GM23338 (cell line): Measurements from ENCODE around the gene TTC38. TPM values are rescaled to one million over a fixed set of nuclear protein-coding genes. Genes with fewer than 3 reads are reported as not detected.

Experiments used
- ATAC-seq: fragments of 200-7000 bp; cut with Tn5 transposase; 3 replicates; pipeline ENCODE4 v1.9.1; 2020
- DNase-seq: peaks from one replicate; pipeline ENCODE4 v3.0.0-alpha.2; 2015; ENCODE audit warnings: low spot score
- H2AFZ ChIP-seq: fragments of 200-600 bp; sonication (generic); 2 replicates; pipeline ENCODE4 v1.8.0; 2016; ENCODE audit warnings: antibody characterized with exemption, mild to moderate bottlenecking, moderate library complexity
- H3F3A ChIP-seq: fragments of 200-600 bp; sonication (generic); replicated peaks from 2 replicates; pipeline ENCODE4 v1.8.0; 2017; ENCODE audit warnings: antibody characterized with exemption, mixed run types, low read depth
- H3K27ac ChIP-seq: fragments of 200-600 bp; sonication (generic); 2 replicates; pipeline ENCODE4 v1.6.1; 2016; ENCODE audit warnings: low read depth
- H3K27me3 ChIP-seq: fragments of 200-600 bp; sonication (generic); 2 replicates; pipeline ENCODE4 v1.8.0; 2016; ENCODE audit warnings: mild to moderate bottlenecking, mixed run types, moderate library complexity; ENCODE audit not compliant: insufficient read depth
- H3K36me3 ChIP-seq: fragments of 200-600 bp; sonication (generic); 2 replicates; pipeline ENCODE4 v1.8.0; 2016; ENCODE audit warnings: mild to moderate bottlenecking; ENCODE audit not compliant: insufficient read depth
- H3K4me1 ChIP-seq: fragments of 200-600 bp; sonication (generic); 2 replicates; pipeline ENCODE4 v1.8.0; 2016; ENCODE audit warnings: mild to moderate bottlenecking, moderate library complexity; ENCODE audit not compliant: insufficient read depth
- H3K4me2 ChIP-seq: fragments of 200-600 bp; sonication (generic); 2 replicates; pipeline ENCODE4 v1.7.1; 2017; ENCODE audit warnings: mixed run types
- H3K4me3 ChIP-seq: fragments of 200-600 bp; sonication (generic); 2 replicates; pipeline ENCODE4 v1.6.1; 2016; ENCODE audit warnings: mixed run types
- H3K79me2 ChIP-seq: fragments of 200-600 bp; sonication (generic); replicated peaks from 2 replicates; pipeline ENCODE4 v1.8.0; 2017; ENCODE audit warnings: mild to moderate bottlenecking; ENCODE audit not compliant: insufficient read depth
- H3K9me2 ChIP-seq: fragments of 200-600 bp; sonication (generic); 2 replicates; pipeline ENCODE4 v1.8.0; 2017; ENCODE audit not compliant: insufficient read depth
- H4K20me1 ChIP-seq: fragments of 200-600 bp; sonication (generic); replicated peaks from 2 replicates; pipeline ENCODE4 v1.8.0; 2017; ENCODE audit warnings: mild to moderate bottlenecking; ENCODE audit not compliant: insufficient read depth
- H3K27ac Mint-ChIP-seq: 2 replicates; pipeline ENCODE4 v1.8.0; 2020; ENCODE audit warnings: inconsistent platforms, mild to moderate bottlenecking, moderate library complexity, mixed read lengths
- H3K27me3 Mint-ChIP-seq: 3 replicates; pipeline ENCODE4 v1.8.0; 2022; ENCODE audit warnings: low read depth, mild to moderate bottlenecking, moderate library complexity, mixed read lengths, inconsistent platforms; ENCODE audit not compliant: insufficient read depth, poor library complexity
- H3K36me3 Mint-ChIP-seq: 3 replicates; pipeline ENCODE4 v1.8.0; 2021; ENCODE audit warnings: low read depth, mild to moderate bottlenecking, inconsistent platforms, moderate library complexity, mixed read lengths
- H3K4me1 Mint-ChIP-seq: 3 replicates; pipeline ENCODE4 v1.8.0; 2020; ENCODE audit warnings: mild to moderate bottlenecking, inconsistent platforms, mixed read lengths
- H3K4me3 Mint-ChIP-seq: 3 replicates; pipeline ENCODE4 v1.8.0; 2021; ENCODE audit warnings: moderate library complexity, mild to moderate bottlenecking, inconsistent platforms, mixed read lengths
- H3K9me3 Mint-ChIP-seq: 3 replicates; pipeline ENCODE4 v1.8.0; 2020; ENCODE audit warnings: moderate library complexity, mild to moderate bottlenecking, inconsistent platforms, mixed read lengths
- ETS1 ChIP-seq: IDR thresholded peaks from 2 replicates; pipeline ENCODE4 v1.6.1; 2016; ENCODE audit warnings: antibody characterized with exemption
- EZH2 ChIP-seq: fragments of 200-600 bp; sonication (generic); IDR thresholded peaks from one replicate; pipeline ENCODE4 v1.8.0; 2017; ENCODE audit warnings: antibody characterized with exemption, mild to moderate bottlenecking, low read depth; ENCODE audit not compliant: unreplicated experiment
- EZH2phosphoT487 ChIP-seq: fragments of 200-600 bp; sonication (generic); IDR thresholded peaks from one replicate; pipeline ENCODE4 v1.8.1; 2018; ENCODE audit warnings: antibody characterized with exemption; ENCODE audit not compliant: unreplicated experiment
- JUNB ChIP-seq: IDR thresholded peaks from one replicate; pipeline ENCODE4 v1.6.1; 2016; ENCODE audit warnings: antibody characterized with exemption; ENCODE audit not compliant: unreplicated experiment
- NANOG ChIP-seq: IDR thresholded peaks from 2 replicates; pipeline ENCODE4 v1.6.1; 2016; ENCODE audit warnings: antibody characterized with exemption, borderline replicate concordance
- STAT1 ChIP-seq: IDR thresholded peaks from one replicate; pipeline ENCODE4 v1.6.1; 2016; ENCODE audit warnings: antibody characterized with exemption; ENCODE audit not compliant: unreplicated experiment
- ZNF114 ChIP-seq: fragments of 250-450 bp; sonication (Bioruptor Pico); IDR thresholded peaks from 2 replicates; pipeline ENCODE4 v1.5.0; 2020; ENCODE audit warnings: mild to moderate bottlenecking, moderate library complexity
- ZNF331 ChIP-seq: fragments of 250-450 bp; sonication (Bioruptor Pico); IDR thresholded peaks from 2 replicates; pipeline ENCODE4 v1.5.0; 2020; ENCODE audit warnings: low read depth, mild to moderate bottlenecking, moderate library complexity
- polyA plus RNA-seq: library from polyadenylated mRNA; unstranded; fragments of >200 nt; fragmentation: Nextera tagmentation; extraction: Ambion mirVana; gene quantifications from 2 replicates; pipeline ENCODE4 v1.2.1, GENCODE V29; 2016
- total RNA-seq: library from RNA; depleted of rRNA; stranded (reverse); fragments of >200 nt; shearing (Covaris generic); gene quantifications from 2 replicates; pipeline ENCODE4 v1.2.3, GENCODE V29; 2014
- TF ChIP-seq, protein P1 (sequence below): fragments of 250-450 bp; sonication (Bioruptor Pico); IDR thresholded peaks from 2 replicates; pipeline ENCODE4 v1.5.0; 2020; ENCODE audit warnings: mild to moderate bottlenecking, moderate library complexity

Gene TTC38
- total and polyA plus RNA-seq, 2 experiments from 2014 or later, result 11.8 to 46.6 TPM

GRCh38 chr22:46244771-46245170 lies 23.0 kb upstream of the TTC38 start (continued):
- TF ChIP-seq, protein P1, sequence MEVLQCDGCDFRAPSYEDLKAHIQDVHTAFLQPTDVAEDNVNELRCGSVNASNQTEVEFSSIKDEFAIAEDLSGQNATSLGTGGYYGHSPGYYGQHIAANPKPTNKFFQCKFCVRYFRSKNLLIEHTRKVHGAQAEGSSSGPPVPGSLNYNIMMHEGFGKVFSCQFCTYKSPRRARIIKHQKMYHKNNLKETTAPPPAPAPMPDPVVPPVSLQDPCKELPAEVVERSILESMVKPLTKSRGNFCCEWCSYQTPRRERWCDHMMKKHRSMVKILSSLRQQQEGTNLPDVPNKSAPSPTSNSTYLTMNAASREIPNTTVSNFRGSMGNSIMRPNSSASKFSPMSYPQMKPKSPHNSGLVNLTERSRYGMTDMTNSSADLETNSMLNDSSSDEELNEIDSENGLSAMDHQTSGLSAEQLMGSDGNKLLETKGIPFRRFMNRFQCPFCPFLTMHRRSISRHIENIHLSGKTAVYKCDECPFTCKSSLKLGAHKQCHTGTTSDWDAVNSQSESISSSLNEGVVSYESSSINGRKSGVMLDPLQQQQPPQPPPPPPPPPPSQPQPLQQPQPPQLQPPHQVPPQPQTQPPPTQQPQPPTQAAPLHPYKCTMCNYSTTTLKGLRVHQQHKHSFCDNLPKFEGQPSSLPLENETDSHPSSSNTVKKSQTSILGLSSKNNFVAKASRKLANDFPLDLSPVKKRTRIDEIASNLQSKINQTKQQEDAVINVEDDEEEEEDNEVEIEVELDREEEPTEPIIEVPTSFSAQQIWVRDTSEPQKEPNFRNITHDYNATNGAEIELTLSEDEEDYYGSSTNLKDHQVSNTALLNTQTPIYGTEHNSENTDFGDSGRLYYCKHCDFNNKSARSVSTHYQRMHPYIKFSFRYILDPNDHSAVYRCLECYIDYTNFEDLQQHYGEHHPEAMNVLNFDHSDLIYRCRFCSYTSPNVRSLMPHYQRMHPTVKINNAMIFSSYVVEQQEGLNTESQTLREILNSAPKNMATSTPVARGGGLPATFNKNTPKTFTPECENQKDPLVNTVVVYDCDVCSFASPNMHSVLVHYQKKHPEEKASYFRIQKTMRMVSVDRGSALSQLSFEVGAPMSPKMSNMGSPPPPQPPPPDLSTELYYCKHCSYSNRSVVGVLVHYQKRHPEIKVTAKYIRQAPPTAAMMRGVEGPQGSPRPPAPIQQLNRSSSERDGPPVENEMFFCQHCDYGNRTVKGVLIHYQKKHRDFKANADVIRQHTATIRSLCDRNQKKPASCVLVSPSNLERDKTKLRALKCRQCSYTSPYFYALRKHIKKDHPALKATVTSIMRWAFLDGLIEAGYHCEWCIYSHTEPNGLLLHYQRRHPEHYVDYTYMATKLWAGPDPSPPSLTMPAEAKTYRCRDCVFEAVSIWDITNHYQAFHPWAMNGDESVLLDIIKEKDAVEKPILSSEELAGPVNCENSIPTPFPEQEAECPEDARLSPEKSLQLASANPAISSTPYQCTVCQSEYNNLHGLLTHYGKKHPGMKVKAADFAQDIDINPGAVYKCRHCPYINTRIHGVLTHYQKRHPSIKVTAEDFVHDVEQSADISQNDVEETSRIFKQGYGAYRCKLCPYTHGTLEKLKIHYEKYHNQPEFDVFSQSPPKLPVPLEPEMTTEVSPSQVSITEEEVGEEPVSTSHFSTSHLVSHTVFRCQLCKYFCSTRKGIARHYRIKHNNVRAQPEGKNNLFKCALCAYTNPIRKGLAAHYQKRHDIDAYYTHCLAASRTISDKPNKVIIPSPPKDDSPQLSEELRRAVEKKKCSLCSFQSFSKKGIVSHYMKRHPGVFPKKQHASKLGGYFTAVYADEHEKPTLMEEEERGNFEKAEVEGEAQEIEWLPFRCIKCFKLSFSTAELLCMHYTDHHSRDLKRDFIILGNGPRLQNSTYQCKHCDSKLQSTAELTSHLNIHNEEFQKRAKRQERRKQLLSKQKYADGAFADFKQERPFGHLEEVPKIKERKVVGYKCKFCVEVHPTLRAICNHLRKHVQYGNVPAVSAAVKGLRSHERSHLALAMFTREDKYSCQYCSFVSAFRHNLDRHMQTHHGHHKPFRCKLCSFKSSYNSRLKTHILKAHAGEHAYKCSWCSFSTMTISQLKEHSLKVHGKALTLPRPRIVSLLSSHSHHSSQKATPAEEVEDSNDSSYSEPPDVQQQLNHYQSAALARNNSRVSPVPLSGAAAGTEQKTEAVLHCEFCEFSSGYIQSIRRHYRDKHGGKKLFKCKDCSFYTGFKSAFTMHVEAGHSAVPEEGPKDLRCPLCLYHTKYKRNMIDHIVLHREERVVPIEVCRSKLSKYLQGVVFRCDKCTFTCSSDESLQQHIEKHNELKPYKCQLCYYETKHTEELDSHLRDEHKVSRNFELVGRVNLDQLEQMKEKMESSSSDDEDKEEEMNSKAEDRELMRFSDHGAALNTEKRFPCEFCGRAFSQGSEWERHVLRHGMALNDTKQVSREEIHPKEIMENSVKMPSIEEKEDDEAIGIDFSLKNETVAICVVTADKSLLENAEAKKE (CRISPR knock-in tag), result no peak
- TF ChIP-seq STAT1 (no peak), JUNB (no peak), ZNF331 (CRISPR knock-in tag) (no peak), NANOG (no peak)

DNA sequence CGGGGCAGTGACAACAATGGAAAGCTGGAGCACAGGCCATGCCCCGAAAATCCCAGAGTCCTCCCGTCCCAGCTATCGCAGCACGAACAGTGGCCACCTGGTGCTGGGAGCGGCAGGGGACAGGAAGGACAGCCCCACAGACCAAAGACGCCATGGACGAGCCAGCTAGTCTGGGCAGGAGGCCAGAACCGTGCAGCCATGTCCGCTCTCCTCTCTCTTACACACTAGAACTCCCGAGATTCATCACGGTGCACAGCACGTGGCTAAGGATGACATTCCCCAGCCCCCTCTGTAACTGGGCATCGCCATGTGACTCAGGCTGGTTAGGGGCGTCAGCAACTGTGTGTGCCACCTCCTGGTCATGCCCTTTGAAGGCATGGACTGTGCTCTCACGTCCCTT lies 22.3 kb upstream of the TTC38 start:
- H3K27me3 Mint-ChIP-seq, result peaks cover 8% of the 10 kb centered on the region
- Histone ChIP-seq H3K4me1 (no peaks in the 10 kb centered on the region), H3K27me3 (no peaks in the 10 kb centered on the region), H3K4me3 (no peak overlapping the region), H3F3A (no peaks in the 10 kb centered on the region), H3K4me2 (no peak overlapping the region), H2AFZ (no peak overlapping the region), H3K79me2 (no peaks in the 10 kb centered on the region), H3K27ac (no peak overlapping the region), H3K36me3 (no peaks in the 10 kb centered on the region), H3K9me2 (no peaks in the 10 kb centered on the region), H4K20me1 (no peaks in the 10 kb centered on the region)
- H3K4me3 Mint-ChIP-seq, result no peak overlapping the region
- H3K36me3 Mint-ChIP-seq, result peaks cover 2% of the 10 kb centered on the region; the same call in 1 of the 3 replicates
- no peak for DNase-seq
- no peak overlapping the region for H3K27ac Mint-ChIP-seq
- ATAC-seq, result no peak
- H3K9me3 Mint-ChIP-seq, result no peaks in the 10 kb centered on the region
- H3K4me1 Mint-ChIP-seq, result peaks cover 4% of the 10 kb centered on the region
- TF ChIP-seq, protein P1 (CRISPR knock-in tag), result no peak
- TF ChIP-seq STAT1, result no peak
- TF ChIP-seq EZH2phosphoT487, result no peak
- no peak for TF ChIP-seq EZH2
- no peak for TF ChIP-seq ETS1
- TF ChIP-seq ZNF114 (CRISPR knock-in tag), result no peak
- TF ChIP-seq JUNB, result no peak
